IPS-NIHi7 (cell line): ENCODE data around the gene KLHL30.

Experiments
- DNase-seq: peaks from one replicate; pipeline ENCODE4 v3.0.0; 2012; ENCODE audit warnings: mixed read lengths; ENCODE audit errors: extremely low spot score

Gene KLHL30

DNA sequence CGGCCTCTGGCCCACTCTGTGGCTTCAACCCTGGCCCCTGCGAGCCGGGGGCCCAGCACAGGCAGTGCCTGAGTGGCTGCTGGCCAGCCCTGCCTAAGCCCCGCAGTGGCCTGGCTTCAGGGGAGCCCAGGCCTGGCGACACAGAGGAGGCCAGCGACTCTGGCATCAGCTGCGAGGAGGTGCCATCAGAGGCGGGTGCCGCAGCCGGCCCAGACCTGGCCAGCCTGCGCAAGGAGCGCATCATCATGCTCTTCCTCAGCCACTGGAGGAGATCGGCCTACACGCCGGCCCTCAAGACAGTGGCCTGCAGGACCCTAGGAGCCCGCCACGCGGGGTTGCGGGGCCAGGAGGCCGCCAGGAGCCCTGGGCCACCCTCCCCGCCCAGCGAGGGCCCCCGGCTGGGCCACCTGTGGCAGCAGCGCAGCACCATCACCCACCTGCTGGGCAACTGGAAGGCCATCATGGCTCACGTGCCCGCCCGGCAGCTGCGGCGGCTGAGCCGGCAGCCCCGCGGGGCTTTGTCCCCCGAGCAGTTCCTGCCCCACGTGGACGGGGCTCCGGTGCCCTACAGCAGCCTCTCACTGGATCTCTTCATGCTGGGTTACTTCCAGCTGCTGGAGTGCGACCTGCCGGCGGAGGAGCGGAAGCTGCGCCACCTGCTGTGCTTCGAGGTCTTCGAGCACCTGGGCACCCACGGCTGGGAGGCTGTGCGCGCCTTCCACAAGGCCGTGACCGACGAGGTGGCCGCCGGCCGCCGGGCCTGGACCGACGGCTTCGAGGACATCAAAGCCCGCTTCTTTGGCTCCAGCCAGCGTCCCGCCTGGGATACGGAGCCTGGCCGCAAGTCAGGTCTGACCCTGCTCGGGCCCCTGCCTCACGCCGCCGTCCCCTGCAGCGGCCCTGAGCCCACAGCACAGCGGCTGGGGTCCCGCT lies 7.5 kb upstream of the KLHL30 start:
- DNase-seq, result no peak

DNA sequence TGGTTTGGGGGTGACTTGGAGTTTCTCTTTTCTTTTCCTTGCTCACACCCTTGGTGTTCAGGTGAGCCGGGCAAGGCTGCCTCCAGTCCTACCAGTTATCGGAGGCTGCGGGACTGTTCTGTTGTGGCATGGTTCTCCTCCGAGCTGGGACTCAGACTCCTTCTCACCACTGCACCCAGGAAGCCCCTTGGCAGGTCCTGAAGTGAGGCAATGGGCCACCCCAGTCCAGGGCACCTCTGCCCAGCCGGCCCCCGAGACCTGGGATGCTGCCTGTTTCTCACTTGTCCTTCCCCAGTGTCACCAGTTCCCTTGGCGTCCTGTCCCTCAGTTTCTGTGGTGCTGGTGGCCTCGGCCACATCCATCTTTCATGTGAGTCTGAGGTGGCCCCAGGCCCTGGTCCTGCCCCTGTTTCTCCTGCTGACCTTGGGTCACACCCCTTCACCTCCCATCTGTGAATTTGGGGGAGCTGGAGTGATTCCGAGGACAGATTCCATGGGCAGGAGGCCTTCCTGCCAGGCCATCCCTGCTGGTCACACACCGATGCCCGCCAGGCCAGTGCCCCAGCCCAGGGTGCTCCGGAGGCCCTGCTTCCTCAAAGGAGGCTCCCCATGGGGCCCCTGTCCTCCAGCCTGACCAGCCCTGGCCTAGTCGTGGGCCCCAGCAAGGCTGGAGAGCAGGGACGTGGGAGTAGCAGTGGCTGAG lies 6.6 kb upstream of the KLHL30 start:
- no peak for DNase-seq

DNA sequence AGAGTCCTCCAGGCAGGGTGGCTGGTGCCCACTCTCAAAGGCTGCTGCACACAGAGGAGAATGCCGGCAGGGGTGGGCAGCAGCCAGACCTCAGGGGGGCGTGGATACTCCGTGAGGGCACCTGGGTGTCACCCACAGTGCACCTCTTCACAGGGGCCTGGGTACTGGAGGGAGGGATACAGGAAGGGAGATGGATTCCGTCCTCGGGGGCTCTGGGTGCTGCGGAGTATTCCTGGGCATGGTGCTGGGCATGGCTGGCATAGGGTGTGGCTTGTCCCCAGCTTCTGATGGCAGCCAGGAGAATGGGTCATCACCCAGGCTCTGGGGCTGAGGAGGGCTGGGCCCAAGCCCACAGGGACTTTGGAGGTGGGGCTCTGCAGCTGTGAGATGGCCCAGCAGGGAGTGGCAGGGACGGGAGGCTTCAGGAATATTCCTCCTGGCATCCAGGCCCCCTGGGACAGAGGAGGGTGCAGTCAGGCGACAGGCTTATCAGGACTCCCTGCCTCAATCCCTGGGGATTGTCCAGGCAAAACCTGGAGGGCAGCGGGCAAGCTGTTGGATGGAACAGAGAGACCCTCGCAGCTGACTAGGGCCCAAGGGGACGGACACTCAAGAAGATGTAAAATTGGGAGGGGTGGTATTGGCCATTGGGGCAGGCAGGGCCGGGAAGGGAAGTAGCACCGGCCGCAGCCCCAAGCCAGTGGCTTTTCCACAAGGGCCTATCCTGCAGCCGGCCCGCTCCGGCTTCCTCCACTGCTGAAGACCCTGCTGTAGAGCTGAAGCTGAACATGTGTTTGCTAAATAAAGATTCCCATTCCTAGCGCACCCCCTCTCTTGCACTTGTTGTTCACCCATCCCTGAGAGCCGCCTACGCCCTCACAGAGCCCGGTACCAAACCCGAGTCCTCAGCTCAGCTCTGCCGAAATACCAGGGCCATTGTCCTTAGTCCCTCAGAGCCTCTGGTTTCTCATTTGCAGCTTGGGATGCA lies 5.7 kb upstream of the KLHL30 start:
- DNase-seq, result no peak

DNA sequence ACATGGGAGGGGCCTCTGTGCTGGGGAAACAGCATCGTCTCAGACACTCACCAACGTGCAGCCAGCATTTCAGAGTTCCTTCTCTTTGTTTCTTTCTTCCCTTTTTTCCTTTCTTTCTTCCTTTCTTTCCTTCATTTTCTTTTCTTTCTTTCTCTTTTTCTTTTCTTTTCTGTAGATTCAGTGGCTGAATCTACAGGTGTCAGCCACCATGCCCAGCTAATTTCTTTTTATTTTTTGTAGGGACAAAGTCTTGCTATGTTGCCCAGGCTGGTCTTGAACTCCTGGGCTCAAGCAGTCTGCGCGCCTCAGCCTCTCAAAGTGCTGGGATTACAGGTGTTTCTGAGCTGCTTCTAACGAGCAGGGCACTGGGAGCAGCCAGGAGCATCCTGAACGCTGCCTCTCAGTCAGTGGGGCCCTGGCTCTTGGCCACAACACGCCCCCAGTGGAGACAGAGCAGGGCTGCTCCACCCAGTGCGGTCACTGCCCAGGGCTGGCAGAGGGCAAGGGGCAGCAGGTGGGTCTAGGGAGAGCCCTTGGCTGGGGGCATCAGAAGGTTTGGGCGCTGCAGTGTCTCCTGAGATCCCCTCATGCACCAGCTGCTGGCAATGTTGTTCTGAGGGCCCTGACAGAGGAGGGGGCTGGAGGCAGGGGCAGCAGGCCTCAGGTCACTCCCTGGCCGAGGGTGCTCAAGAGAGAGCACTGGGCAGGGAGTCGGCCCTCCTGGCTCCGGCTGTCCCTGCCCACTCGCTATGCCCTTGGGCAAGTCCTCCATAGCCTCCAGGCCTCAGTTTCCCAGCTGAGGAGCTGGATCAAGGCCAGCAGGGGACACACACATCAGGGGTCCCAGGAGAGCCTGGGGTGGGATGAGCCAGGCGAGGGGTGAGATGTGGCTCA lies 4.7 kb upstream of the KLHL30 start:
- no peak for DNase-seq

DNA sequence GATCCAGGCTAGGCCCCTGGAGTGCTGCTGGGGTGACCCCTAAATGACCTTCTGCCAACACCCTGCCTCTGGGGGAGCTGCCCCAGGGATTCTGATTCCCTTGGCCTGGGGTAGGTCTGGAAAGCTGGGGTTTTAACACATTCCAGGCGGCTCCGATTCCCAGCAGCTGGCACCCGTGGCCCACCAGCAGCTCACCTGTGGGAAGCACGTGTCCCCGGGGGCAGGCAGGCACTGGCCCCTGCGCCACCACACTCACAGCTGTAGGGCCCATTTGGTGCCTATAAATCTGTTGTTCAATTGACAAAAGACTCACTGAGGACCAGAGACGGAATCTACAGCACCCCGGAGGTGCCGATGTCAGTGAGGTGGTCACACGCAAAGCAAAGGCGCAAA lies 4.1 kb upstream of the KLHL30 start:
- DNase-seq, result no peak

DNA sequence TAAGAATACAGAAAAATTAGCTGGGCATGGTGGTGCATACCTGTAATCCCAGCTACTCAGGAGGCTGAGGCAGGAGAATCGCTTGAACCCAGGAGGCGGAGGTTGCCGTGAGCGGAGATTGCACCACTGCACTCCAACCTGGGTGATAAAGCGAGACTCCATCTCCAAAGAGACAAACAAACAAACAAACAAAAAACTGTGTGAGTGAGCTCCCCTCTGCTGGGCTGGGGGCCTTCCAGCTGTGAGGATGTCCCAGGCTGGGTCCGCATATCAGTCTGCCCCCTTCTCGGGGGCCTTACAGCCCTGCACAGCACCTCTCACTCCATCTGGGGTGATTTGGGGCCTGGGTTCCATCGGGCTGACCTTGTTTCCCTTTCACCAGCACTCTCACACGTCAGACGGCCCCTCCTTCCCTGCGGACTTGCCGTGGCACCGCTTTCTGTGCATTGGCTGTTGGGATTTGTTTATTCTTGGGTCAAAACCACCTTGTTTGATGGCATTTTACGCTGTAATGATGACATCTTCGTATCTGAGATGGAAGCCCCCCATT lies 2.8 kb upstream of the KLHL30 start:
- no peak for DNase-seq

DNA sequence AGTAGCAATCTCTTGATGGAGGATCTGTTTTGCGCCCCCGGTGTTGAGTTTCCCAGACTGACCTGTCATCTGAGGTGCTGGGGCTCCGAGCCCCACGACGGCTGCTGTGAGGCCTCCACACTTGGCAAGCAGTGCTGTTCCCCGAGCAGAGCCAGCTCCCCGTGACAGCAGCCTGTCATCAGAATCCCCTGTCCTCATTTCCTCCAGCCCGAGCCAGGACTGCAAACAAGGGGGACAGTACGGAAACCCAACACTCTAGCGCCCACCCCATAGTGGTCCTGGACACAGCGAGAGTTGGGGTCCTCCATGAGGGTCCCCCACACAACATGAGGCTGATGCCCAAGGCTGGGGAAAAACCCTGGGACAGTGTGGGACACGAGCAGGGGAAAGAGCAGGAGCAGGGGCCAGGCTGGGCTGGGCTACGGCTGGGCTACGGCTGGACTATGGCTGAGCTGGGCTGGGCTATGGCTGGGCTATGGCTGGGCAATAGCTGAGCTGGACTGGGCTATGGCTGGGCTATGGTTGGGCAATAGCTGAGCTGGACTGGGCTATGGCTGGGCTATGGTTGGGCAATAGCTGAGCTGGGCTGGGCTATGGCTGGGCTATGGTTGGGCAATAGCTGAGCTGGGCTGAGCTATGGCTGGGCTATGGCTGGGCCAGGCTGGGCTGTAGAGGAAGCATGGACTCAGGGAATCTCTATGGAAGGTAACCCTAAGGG lies 1.5 kb upstream of the KLHL30 start:
- no peak for DNase-seq

DNA sequence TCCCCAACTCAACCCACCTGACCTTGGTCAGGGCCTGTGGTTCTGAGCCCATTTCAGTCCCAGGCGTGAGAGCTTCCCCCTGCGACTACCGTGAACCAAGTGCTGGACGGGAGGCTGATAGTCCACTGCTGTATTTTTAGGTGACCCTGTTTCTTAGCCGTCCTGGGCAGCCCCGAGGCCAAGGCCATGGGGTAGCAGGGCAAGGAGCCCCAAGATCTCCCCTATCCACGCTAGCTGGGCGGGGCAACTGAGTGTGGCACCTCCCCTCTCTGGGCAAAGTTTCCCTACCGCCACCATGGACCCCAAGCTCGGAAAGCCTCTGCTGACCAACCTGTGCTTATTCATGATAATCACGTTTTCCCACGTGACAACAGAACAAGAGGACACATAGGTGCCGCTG lies 583 bp upstream of the KLHL30 start:
- DNase-seq, result no peak

DNA sequence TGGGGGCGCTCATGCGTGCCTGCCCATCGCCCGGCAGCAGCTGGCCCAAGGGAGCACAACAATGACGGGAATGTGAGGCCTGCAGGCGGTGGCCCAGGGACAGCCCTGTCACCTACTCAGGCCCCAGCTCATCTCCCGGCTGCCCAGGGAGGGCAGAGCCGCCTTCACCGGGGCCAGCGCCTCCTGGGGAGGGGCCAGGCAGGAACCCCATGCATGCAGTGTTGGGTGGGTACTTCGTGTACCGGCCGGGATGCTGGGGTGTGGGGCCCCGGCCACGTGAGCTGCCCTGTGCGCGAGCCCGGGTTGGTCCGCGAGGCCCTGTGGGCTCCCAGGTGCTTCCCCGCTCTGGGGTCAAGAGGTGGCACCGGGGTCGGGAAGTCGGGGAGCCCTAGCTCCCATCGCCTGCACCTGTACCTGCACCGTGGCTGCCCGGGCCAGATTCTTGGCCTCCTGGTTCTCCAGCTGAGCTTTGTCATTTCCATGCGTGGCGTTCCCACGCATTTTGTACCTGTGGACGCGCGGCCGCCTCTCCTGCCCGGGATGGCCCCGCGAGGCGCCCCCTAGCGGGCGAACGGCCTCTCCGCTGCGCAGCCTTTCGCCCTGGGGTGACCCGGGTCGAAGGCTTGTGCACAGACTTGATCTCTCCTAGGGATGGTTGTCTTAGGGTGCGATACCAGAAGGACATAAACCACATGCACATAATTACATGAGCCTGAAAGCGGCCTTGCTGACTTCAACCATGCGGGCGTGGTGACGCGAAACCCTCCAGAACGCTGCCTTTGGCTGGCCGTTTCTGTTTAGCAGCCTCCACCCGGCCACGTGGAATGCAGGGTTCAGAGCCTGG lies 950 bp downstream of the KLHL30 start:
- peak; percentile 81 for DNase-seq

DNA sequence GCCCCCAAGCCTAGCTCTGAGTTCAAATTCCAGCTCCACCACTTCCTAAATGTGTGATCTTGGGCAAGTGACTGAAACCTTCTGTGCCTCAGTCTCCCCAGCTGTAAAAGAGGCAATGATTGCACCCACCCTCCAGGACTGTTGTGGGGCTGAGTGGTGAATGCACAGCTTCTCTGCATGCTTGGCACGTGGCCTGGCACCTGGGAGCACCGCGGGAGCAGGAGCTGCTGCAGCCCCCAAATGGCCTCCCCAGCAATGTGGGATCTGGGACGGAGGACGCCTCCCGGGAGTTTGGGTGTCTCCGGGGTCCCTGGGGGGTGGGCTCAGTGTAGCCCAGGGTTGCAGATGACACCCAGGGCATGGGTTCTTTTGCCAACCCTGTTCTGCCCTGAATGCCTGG lies 1.6 kb downstream of the KLHL30 start:
- DNase-seq, result no peak

DNA sequence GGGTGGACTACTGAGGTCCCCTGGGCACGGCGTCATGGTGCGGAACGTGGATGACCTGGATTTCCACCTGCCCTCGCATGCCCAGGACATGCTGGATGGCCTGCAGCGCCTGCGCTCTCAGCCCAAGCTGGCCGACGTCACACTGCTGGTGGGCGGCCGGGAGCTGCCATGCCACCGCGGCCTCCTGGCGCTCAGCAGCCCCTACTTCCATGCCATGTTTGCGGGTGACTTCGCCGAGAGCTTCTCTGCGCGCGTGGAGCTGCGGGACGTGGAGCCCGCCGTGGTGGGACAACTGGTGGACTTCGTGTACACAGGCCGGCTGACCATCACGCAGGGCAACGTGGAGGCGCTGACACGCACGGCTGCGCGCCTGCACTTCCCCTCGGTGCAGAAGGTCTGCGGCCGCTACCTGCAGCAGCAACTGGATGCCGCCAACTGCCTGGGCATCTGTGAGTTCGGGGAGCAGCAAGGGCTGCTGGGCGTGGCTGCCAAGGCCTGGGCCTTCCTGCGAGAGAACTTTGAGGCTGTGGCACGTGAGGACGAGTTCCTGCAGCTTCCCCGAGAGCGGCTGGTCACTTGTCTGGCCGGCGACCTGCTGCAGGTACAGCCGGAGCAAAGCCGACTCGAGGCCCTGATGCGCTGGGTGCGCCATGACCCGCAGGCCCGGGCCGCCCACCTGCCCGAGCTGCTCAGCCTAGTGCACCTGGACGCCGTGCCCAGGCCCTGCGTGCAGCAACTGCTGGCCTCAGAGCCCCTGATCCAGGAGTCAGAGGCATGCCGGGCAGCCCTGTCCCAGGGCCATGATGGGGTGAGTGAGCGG lies 2.5 kb downstream of the KLHL30 start:
- no peak for DNase-seq

DNA sequence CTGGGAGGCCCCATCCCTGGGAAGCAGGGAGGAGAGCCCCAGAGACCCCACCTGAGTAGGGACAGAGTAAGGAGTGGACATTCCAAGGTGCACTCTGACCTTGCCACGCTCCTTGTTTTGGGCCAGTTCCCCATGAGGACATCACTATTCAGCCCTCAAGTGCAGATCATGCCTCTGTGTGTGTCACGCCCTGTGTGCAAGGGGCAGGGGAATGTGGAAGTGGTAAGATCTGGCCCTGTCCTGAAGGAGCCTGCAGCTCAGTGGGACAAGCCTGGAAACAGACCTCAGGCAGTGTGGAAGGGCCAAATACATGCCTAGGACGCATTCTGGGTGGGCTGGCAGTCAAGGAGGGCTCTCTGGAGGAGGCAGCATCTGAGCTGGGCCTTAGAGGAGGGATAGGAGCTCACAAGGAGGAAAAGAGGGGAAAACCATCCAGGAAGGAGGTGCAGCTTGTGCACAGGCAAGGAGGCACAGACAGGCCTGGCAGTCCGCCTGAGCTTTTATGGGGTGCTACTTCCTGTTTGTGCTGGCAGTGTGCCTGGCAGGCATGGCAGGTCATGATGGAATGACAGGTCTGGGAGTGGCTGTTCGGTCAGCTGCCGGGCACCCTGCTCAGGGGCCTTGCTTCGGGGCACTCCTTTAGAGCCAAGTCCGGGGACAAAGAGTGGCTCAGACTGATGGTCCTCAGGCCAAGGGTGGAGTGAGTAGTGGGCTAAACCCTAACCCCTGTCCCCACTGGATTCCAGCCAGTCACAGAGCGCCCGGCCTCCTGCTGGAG lies 3.3 kb downstream of the KLHL30 start:
- DNase-seq, result no peak

DNA sequence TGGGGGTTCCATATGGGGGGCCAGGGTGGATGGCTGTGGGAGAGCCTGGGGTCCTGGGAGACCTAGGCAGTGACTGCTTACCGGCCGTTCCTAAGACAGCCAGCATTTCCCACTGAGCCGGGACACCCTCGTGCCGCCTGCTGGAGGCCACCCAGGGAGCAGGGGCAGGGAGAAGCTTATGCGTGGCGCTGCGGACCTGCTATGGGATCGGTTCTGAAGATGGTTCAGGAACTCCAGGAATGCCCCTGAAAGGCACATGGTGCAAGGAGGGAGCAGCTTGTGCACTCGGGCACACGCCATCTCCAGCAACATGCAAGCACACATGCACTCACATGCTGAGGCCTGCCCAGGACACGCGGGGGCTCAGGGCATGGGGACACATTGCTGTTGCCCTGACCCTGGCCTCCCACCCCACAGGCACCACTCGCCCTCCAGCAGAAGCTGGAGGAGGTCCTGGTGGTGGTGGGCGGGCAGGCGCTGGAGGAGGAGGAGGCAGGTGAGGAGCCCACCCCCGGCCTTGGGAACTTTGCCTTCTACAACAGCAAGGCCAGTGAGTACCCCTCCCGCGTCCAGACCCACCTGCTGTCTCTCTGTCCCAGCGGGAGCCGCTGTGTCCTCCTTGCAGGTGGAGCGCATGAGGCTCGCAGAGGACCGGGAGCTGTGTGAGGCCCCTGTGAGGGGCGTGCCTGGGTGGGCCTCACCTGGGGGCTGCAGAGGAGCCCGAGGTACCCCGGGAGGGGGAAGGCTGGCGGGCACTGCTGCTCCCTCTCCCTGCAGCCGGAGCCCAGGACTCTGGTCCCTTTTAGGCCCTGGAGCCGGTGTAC lies 4.1 kb downstream of the KLHL30 start:
- no peak for DNase-seq

DNA sequence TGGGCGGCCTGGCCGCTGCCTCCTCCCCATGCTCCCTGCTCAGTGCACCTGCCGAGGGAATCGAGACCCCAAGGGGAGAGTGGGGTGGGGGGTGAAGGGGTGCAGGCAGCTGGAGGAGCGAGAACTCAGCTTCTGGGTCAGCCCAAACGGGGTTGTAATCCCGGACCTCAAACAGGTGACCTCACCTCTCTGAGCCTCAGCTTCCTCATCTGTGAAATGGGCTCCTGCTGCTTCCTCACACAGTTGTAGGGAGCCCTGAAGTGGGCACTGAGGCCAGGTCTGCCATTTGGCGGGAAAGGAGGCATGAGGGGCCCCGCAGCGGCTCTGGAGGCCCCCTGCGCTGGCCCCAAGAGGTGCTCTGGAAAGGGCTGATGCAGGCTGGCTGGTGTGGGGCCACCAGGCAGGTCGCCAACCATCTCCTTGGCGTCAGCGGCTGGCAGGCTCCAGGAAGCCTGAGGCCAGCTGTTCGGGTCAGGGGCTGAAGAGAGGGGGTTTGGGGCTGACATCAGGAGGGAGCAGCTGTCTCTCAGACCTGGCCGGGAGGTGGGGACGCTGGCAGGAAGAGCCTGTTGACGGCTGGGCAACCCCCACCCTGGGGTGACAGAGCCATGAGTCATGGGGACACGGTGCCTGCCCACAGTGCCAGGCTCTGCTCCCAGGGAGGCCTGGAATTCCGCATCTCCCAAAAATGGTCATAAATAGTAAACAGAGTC lies 4.9 kb downstream of the KLHL30 start:
- DNase-seq, result no peak

DNA sequence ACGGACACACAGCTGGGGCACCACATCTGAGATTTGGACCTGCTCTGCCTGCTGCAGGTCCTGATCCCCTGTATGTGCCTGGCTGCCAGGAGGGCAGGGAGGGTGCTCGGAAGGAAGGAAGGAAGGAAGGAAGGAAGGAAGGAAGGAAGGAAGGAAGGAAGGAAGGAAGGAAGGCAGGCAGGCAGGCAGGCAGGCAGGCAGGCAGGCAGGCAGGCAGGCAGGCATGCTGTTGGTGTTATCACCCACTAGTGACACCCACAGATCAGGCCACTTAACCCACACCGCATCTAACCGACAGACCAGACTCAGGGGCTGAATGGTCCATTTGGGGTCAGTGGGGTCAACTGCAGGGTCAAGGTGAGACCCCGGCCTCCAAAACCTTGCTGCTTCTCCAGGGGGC lies 5.8 kb downstream of the KLHL30 start:
- no peak for DNase-seq

DNA sequence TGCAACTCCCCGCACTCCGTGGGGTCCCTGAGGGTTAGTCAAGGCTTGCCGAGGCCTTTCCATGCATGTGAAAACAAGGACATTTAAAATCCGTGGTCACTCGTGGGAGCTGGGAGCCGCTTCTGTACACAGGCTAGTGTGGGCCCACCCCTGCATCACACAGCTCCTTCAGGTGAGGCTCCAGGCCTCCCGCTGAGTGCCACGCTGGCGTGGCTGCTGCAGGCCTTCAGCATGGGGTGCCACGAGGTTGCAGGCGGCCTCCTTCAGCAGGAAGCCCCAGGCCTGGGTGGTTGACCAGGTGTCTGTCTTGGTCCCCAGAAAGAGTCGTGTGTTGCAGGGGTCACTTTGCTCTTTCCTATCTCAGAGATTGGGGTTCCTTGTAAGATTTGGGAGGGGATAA lies 6.6 kb downstream of the KLHL30 start:
- no peak for DNase-seq
